ENCODE measurements around the gene GOLGA8T.
"Not testable (repeated sequence)": the region's sequence is repeated elsewhere in the genome, so short reads cannot be mapped to it uniquely, and the experiment has no call there.

The GOLGA8T gene

GRCh38 chr15:30179814-30180213 is 45.0 kb downstream of the GOLGA8T start:
- in situ Hi-C loops (cut with HindIII; ENCODE audit: low sequenced_read_pairs); DNase-seq (ENCODE audit: low read depth); H3K4me3 ChIP-seq (ENCODE audit: low read depth, low read length): not testable (repeated sequence)

GRCh38 chr15:30185495-30185894 is 50.6 kb downstream of the GOLGA8T start:
- H3K4me3 ChIP-seq (ENCODE audit: low read depth, low read length); in situ Hi-C loops (cut with HindIII; ENCODE audit: low sequenced_read_pairs); DNase-seq (ENCODE audit: low read depth): not testable (repeated sequence)

GRCh38 chr15:30187429-30187828 is 52.6 kb downstream of the GOLGA8T start:
- in situ Hi-C loops (cut with HindIII; ENCODE audit: low sequenced_read_pairs); H3K4me3 ChIP-seq (ENCODE audit: low read depth, low read length); DNase-seq (ENCODE audit: low read depth): not testable (repeated sequence)

- DNase-seq (ENCODE audit: low read depth); H3K4me3 ChIP-seq (ENCODE audit: low read depth, low read length); in situ Hi-C loops (cut with HindIII; ENCODE audit: low sequenced_read_pairs): not testable (repeated sequence)
Measured at GRCh38 chr15:30189754-30190153, 54.9 kb downstream of the GOLGA8T start.

GRCh38 chr15:30191143-30191542 is 56.3 kb downstream of the GOLGA8T start:
- in situ Hi-C loops (cut with HindIII; ENCODE audit: low sequenced_read_pairs); H3K4me3 ChIP-seq (ENCODE audit: low read depth, low read length); DNase-seq (ENCODE audit: low read depth): not testable (repeated sequence)

- in situ Hi-C loops (cut with HindIII; ENCODE audit: low sequenced_read_pairs); H3K4me3 ChIP-seq (ENCODE audit: low read depth, low read length); DNase-seq (ENCODE audit: low read depth): not testable (repeated sequence)
Measured at GRCh38 chr15:30191639-30192038, 56.8 kb downstream of the GOLGA8T start.

- in situ Hi-C loops (cut with HindIII; ENCODE audit: low sequenced_read_pairs); H3K4me3 ChIP-seq (ENCODE audit: low read depth, low read length); DNase-seq (ENCODE audit: low read depth): not testable (repeated sequence)
Measured at GRCh38 chr15:30192119-30192745, 57.4 kb downstream of the GOLGA8T start.

GRCh38 chr15:30192892-30193291 is 58.0 kb downstream of the GOLGA8T start:
- in situ Hi-C loops (cut with HindIII; ENCODE audit: low sequenced_read_pairs); H3K4me3 ChIP-seq (ENCODE audit: low read depth, low read length); DNase-seq (ENCODE audit: low read depth): not testable (repeated sequence)
